ENCODE data around the gene ANOS1.

Gene ANOS1

DNA sequence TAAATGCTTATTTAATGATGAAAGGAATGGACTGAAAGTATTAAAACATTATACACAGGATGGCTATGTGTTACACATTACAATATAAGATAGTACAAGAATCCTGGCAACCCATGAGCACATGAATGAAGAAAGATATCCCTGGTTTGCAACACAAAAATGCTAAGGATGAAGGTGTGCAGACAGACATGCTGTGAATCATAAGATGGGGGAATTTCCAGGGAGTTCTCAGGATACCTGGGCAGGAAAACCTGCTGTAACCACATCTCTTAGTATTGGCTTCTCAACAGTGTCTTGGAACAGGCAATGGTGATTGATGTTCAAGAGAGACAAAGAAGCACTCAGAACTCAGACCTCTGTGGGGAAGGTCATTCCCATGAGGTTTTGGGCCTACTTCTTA is 23.9 kb upstream of the ANOS1 start:
- Histone ChIP-seq H3K9ac (ENCODE audit: low read depth, low read length) (no peak overlapping the region), H3K79me2 (ENCODE audit: insufficient read depth, low read length) (no peaks in the 10 kb centered on the region), H3K27me3 (ENCODE audit: insufficient read depth, low read length, poor library complexity) (peaks cover 3% of the 10 kb centered on the region), H3K27ac (ENCODE audit: low read length) (no peak overlapping the region), H3K4me1 (ENCODE audit: insufficient read depth, low read length) (no peaks in the 10 kb centered on the region), H2AFZ (ENCODE audit: low read depth, low read length) (no peak overlapping the region), H3K9me3 (ENCODE audit: insufficient read depth, low read length, severe bottlenecking) (no peaks in the 10 kb centered on the region), H3K4me3 (ENCODE audit: low read depth in 1 of 2, low read length in 2 of 2) (no peak overlapping the region), H3K36me3 (ENCODE audit: insufficient read depth, low read length) (no peaks in the 10 kb centered on the region), H3K4me2 (ENCODE audit: insufficient read depth, low read length) (no peak overlapping the region), H4K20me1 (ENCODE audit: insufficient read depth, low read length) (no peaks in the 10 kb centered on the region)
- TF ChIP-seq, protein P1, sequence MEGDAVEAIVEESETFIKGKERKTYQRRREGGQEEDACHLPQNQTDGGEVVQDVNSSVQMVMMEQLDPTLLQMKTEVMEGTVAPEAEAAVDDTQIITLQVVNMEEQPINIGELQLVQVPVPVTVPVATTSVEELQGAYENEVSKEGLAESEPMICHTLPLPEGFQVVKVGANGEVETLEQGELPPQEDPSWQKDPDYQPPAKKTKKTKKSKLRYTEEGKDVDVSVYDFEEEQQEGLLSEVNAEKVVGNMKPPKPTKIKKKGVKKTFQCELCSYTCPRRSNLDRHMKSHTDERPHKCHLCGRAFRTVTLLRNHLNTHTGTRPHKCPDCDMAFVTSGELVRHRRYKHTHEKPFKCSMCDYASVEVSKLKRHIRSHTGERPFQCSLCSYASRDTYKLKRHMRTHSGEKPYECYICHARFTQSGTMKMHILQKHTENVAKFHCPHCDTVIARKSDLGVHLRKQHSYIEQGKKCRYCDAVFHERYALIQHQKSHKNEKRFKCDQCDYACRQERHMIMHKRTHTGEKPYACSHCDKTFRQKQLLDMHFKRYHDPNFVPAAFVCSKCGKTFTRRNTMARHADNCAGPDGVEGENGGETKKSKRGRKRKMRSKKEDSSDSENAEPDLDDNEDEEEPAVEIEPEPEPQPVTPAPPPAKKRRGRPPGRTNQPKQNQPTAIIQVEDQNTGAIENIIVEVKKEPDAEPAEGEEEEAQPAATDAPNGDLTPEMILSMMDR (IDR thresholded peaks at IDR 0.05; ENCODE audit: borderline replicate concordance, extremely low read depth, low read length, poor library complexity, severe bottlenecking) = no peak
- no peak for TF ChIP-seq EZH2 (IDR thresholded peaks at IDR 0.05; ENCODE audit: borderline replicate concordance, low read depth, low read length, severe bottlenecking)
- DNase-seq (no peak), ATAC-seq (ENCODE audit: insufficient read depth, low read depth) (no peak)

DNA sequence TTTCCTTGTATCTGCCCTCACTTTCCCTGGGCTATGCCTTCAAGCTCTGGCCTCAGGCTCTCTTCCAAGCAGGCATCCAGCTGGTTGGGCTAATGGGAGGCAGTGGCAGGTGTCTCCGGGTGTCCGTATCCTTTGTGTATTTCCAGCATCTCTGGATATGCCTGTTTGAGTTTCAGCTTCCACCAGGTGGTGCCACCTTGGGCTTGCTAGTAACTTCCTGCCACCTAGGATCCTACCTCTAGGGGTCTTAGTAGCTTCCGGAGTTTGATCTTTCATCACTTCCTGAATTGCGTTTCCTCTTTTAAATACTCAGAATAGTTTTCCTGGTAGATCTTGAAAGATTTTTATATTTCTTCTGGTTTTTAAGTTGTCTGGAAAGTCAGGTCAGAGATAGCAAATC is 23.2 kb upstream of the ANOS1 start:
- Histone ChIP-seq H3K4me1 (ENCODE audit: insufficient read depth, low read length) (no peaks in the 10 kb centered on the region), H3K36me3 (ENCODE audit: insufficient read depth, low read length) (no peaks in the 10 kb centered on the region), H2AFZ (ENCODE audit: low read depth, low read length) (no peak overlapping the region), H3K27me3 (ENCODE audit: insufficient read depth, low read length, poor library complexity) (peaks cover 3% of the 10 kb centered on the region), H3K79me2 (ENCODE audit: insufficient read depth, low read length) (no peaks in the 10 kb centered on the region), H3K9ac (ENCODE audit: low read depth, low read length) (no peak overlapping the region), H4K20me1 (ENCODE audit: insufficient read depth, low read length) (no peaks in the 10 kb centered on the region), H3K4me2 (ENCODE audit: insufficient read depth, low read length) (no peak overlapping the region), H3K9me3 (ENCODE audit: insufficient read depth, low read length, severe bottlenecking) (no peaks in the 10 kb centered on the region), H3K4me3 (ENCODE audit: low read depth in 1 of 2, low read length in 2 of 2) (no peak overlapping the region), H3K27ac (ENCODE audit: low read length) (no peak overlapping the region)
- DNase-seq (no peak), ATAC-seq (ENCODE audit: insufficient read depth, low read depth) (no peak)
- TF ChIP-seq, protein P1 (IDR thresholded peaks at IDR 0.05; ENCODE audit: borderline replicate concordance, extremely low read depth, low read length, poor library complexity, severe bottlenecking) = peak; percentile 34
- no peak for TF ChIP-seq EZH2 (IDR thresholded peaks at IDR 0.05; ENCODE audit: borderline replicate concordance, low read depth, low read length, severe bottlenecking)

GRCh38 chrX:8749697-8750096 is 17.8 kb upstream of the ANOS1 start:
- H3K4me2 ChIP-seq (ENCODE audit: insufficient read depth, low read length) = no peak overlapping the region
- no peak overlapping the region for H3K27ac ChIP-seq (ENCODE audit: low read length)
- ATAC-seq (ENCODE audit: insufficient read depth, low read depth) (no peak), DNase-seq (no peak)
- H3K9me3 ChIP-seq (ENCODE audit: insufficient read depth, low read length, severe bottlenecking) = no peaks in the 10 kb centered on the region
- peaks cover 3% of the 10 kb centered on the region for H3K27me3 ChIP-seq (ENCODE audit: insufficient read depth, low read length, poor library complexity)
- TF ChIP-seq EZH2 (IDR thresholded peaks at IDR 0.05; ENCODE audit: borderline replicate concordance, low read depth, low read length, severe bottlenecking) = no peak
- no peak overlapping the region for H3K9ac ChIP-seq (ENCODE audit: low read depth, low read length)
- no peak overlapping the region for H3K4me3 ChIP-seq (ENCODE audit: low read depth in 1 of 2, low read length in 2 of 2)
- H3K79me2 ChIP-seq (ENCODE audit: insufficient read depth, low read length) = no peaks in the 10 kb centered on the region
- H3K4me1 ChIP-seq (ENCODE audit: insufficient read depth, low read length) = no peaks in the 10 kb centered on the region
- H3K36me3 ChIP-seq (ENCODE audit: insufficient read depth, low read length) = no peaks in the 10 kb centered on the region
- H2AFZ ChIP-seq (ENCODE audit: low read depth, low read length) = no peak overlapping the region
- no peaks in the 10 kb centered on the region for H4K20me1 ChIP-seq (ENCODE audit: insufficient read depth, low read length)

DNA sequence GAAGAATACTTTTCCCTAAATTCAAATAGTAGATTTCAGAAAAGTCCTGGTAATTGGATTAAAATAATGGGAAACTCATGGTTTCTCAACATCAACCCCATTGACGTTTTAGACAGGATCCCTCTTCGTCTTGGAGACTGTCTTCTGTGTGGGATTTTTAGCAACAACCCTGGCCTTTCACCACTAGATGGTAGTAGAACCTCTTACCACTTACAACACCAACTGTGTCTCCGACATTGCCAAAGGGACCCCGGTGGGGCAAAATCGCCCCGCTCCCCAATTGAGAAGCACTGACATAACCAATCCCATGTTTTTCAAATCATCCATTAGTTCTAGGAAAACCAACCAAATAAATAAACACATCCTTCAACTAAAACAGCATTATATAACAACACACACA is 16.9 kb upstream of the ANOS1 start:
- Histone ChIP-seq H4K20me1 (ENCODE audit: insufficient read depth, low read length) (no peaks in the 10 kb centered on the region), H3K27ac (ENCODE audit: low read length) (no peak overlapping the region), H3K4me2 (ENCODE audit: insufficient read depth, low read length) (no peak overlapping the region), H3K9me3 (ENCODE audit: insufficient read depth, low read length, severe bottlenecking) (no peaks in the 10 kb centered on the region), H3K4me3 (ENCODE audit: low read depth in 1 of 2, low read length in 2 of 2) (no peak overlapping the region), H3K4me1 (ENCODE audit: insufficient read depth, low read length) (no peaks in the 10 kb centered on the region), H3K79me2 (ENCODE audit: insufficient read depth, low read length) (no peaks in the 10 kb centered on the region), H2AFZ (ENCODE audit: low read depth, low read length) (no peak overlapping the region), H3K36me3 (ENCODE audit: insufficient read depth, low read length) (no peaks in the 10 kb centered on the region), H3K27me3 (ENCODE audit: insufficient read depth, low read length, poor library complexity) (peaks cover 3% of the 10 kb centered on the region), H3K9ac (ENCODE audit: low read depth, low read length) (no peak overlapping the region)
- DNase-seq = peak; percentile 7
- TF ChIP-seq EZH2 (IDR thresholded peaks at IDR 0.05; ENCODE audit: borderline replicate concordance, low read depth, low read length, severe bottlenecking) = no peak
- TF ChIP-seq, protein P1 (IDR thresholded peaks at IDR 0.05; ENCODE audit: borderline replicate concordance, extremely low read depth, low read length, poor library complexity, severe bottlenecking) = peak; percentile 61
- ATAC-seq (ENCODE audit: insufficient read depth, low read depth) = peak; percentile 50; the same call in 1 of the 3 replicates

Measured in DND-41 (cell line).